H1 (cell line): ENCODE results near the gene OGFOD1. TPM values are rescaled to one million over a fixed set of nuclear protein-coding genes. Genes with fewer than 3 reads are reported as not detected.

Source experiments
- CTCF ChIA-PET: fragments of 300-600 bp; sonication (Branson Sonifier 250); formaldehyde crosslinking; loops from one replicate; lab custom pipeline; 2021; ENCODE audit not compliant: partially characterized antibody; lab: Charles Lee
- POLR2A ChIA-PET: fragments of 300-600 bp; sonication (Branson Sonifier 250); formaldehyde crosslinking; loops from one replicate; lab custom pipeline; 2021; ENCODE audit warnings: inconsistent platforms; ENCODE audit not compliant: partially characterized antibody; lab: Charles Lee
- DNase-seq, 2 experiments: peaks; one replicate each; pipeline versions ENCODE4 v3.0.0 to v3.0.0-alpha.2; 2010 to 2022; ENCODE audit warnings: low spot score in 2 of 2, low read depth in 1 of 2, mixed read lengths in 1 of 2
- FAIRE-seq: peaks from 2 replicates; lab custom pipeline; 2011; peaks lifted over from hg19 to GRCh38; lab: Jason Lieb, UNC
- H2AFZ ChIP-seq: 2 replicates; pipeline ENCODE4 v1.8.1; 2012; ENCODE audit warnings: low read length, inconsistent platforms
- H2AK5ac ChIP-seq: 2 replicates; pipeline ENCODE4 v1.6.1; 2013; ENCODE audit warnings: low read depth, low read length
- H2BK120ac ChIP-seq: replicated peaks from 2 replicates; pipeline ENCODE3; 2013; ENCODE audit warnings: low read depth, low read length, inconsistent platforms
- H2BK12ac ChIP-seq: 2 replicates; pipeline ENCODE4 v1.6.1; 2013; ENCODE audit warnings: low read depth, low read length
- H2BK15ac ChIP-seq: 2 replicates; pipeline ENCODE4 v1.6.1; 2013; ENCODE audit warnings: low read length
- H2BK20ac ChIP-seq: 2 replicates; pipeline ENCODE4 v1.6.1; 2013; ENCODE audit warnings: low read length
- H2BK5ac ChIP-seq: 2 replicates; pipeline ENCODE4 v1.6.1; 2013; ENCODE audit warnings: low read depth, low read length
- H3K14ac ChIP-seq: 2 replicates; pipeline ENCODE4 v1.6.1; 2013; ENCODE audit warnings: inconsistent platforms; ENCODE audit not compliant: insufficient read length
- H3K18ac ChIP-seq: 2 replicates; pipeline ENCODE4 v1.6.1; 2013; ENCODE audit warnings: low read length; ENCODE audit errors: extremely low read depth
- H3K23ac ChIP-seq: 2 replicates; pipeline ENCODE4 v1.6.1; 2013; ENCODE audit warnings: inconsistent platforms; ENCODE audit not compliant: insufficient read length
- H3K23me2 ChIP-seq: 2 replicates; pipeline ENCODE4 v1.6.1; 2013; ENCODE audit warnings: low read depth, low read length
- H3K27ac ChIP-seq: 2 replicates; pipeline ENCODE4 v1.6.1; 2011; ENCODE audit warnings: low read depth, low read length, inconsistent platforms
- H3K27me3 ChIP-seq, 4 experiments: replicated peaks in 1 of 4; 1 replicate in 1 of 4; 2 replicates in 3 of 4; pipeline versions ENCODE4 v1.6.1 to v1.8.1; 2011 to 2013; ENCODE audit warnings: low read length in 3 of 4, mild to moderate bottlenecking in 3 of 4, inconsistent platforms in 2 of 4, mixed read lengths in 2 of 4, moderate library complexity in 1 of 4; ENCODE audit not compliant: control insufficient read depth in 3 of 4, insufficient read depth in 3 of 4; ENCODE audit errors: extremely low read depth in 1 of 4
- H3K36me3 ChIP-seq, 4 experiments: 2 replicates each; pipeline versions ENCODE4 v1.6.1 to v1.8.1; 2011 to 2013; ENCODE audit warnings: mild to moderate bottlenecking in 4 of 4, low read length in 3 of 4, moderate library complexity in 2 of 4, control low read depth in 1 of 4, inconsistent platforms in 1 of 4; ENCODE audit not compliant: insufficient read depth in 4 of 4, control insufficient read depth in 2 of 4
- H3K4ac ChIP-seq: replicated peaks from 2 replicates; pipeline ENCODE3; 2013; ENCODE audit warnings: low read length, low read depth, mixed read lengths, inconsistent platforms; ENCODE audit not compliant: insufficient read length
- H3K4me1 ChIP-seq, 4 experiments: replicated peaks in 1 of 4; 1 replicate in 1 of 4; 2 replicates in 3 of 4; pipeline versions ENCODE4 v1.6.1 to v1.8.1; 2011 to 2013; ENCODE audit warnings: low read length in 3 of 4, inconsistent platforms in 2 of 4, mixed read lengths in 1 of 4; ENCODE audit not compliant: insufficient read depth in 4 of 4, control insufficient read depth in 3 of 4
- H3K4me2 ChIP-seq, 2 experiments: 2 replicates each; pipeline versions ENCODE4 v1.6.1 to v1.8.1; 2011 to 2013; ENCODE audit warnings: low read depth in 2 of 2, low read length in 2 of 2, control low read depth in 1 of 2, inconsistent platforms in 1 of 2, mild to moderate bottlenecking in 1 of 2; ENCODE audit not compliant: insufficient read depth in 1 of 2
- H3K4me3 ChIP-seq, 4 experiments: fragments of 200-600, 300-600 bp in 1 of 4; sonication (generic), shearing (Covaris generic), sonication (Bioruptor Twin) in 1 of 4; 2 replicates each; pipeline versions ENCODE4 v1.5.1 to v1.8.1; 2011 to 2016; ENCODE audit warnings: low read length in 4 of 4, low read depth in 3 of 4, control low read depth in 2 of 4, inconsistent platforms in 2 of 4, mild to moderate bottlenecking in 2 of 4, mixed read lengths in 1 of 4, moderate library complexity in 1 of 4; ENCODE audit not compliant: insufficient read depth in 2 of 4; ENCODE audit errors: extremely low read depth in 1 of 4
- H3K56ac ChIP-seq: replicated peaks from 2 replicates; pipeline ENCODE3; 2013; ENCODE audit warnings: low read depth, mild to moderate bottlenecking, mixed read lengths, low read length, inconsistent platforms; ENCODE audit not compliant: insufficient read length
- H3K79me1 ChIP-seq: 2 replicates; pipeline ENCODE4 v1.6.1; 2013; ENCODE audit warnings: low read depth, low read length, control low read depth
- H3K79me2 ChIP-seq, 2 experiments: 2 replicates each; pipeline versions ENCODE4 v1.6.1 to v1.8.1; 2012 to 2013; ENCODE audit warnings: low read length in 2 of 2, mild to moderate bottlenecking in 2 of 2, inconsistent platforms in 1 of 2; ENCODE audit not compliant: insufficient read depth in 2 of 2, control insufficient read depth in 1 of 2
- H3K9ac ChIP-seq, 4 experiments: replicated peaks in 1 of 4; 1 replicate in 1 of 4; 2 replicates in 3 of 4; pipeline versions ENCODE4 v1.6.1 to v1.8.1; 2011 to 2013; ENCODE audit warnings: low read depth in 3 of 4, low read length in 3 of 4, control low read depth in 2 of 4, mild to moderate bottlenecking in 2 of 4, moderate library complexity in 2 of 4, inconsistent platforms in 1 of 4; ENCODE audit errors: extremely low read depth in 1 of 4
- H3K9me3 ChIP-seq, 2 experiments: 2 replicates each; pipeline versions ENCODE4 v1.6.1 to v1.8.1; 2012 to 2013; ENCODE audit warnings: mild to moderate bottlenecking in 2 of 2, moderate library complexity in 2 of 2, control low read depth in 1 of 2, inconsistent platforms in 1 of 2, low read depth in 1 of 2, low read length in 1 of 2, mixed read lengths in 1 of 2; ENCODE audit not compliant: insufficient read depth in 2 of 2
- H4K20me1 ChIP-seq, 2 experiments: replicated peaks in 1 of 2; 2 replicates each; pipeline versions ENCODE3 to v1.8.1; 2011 to 2013; ENCODE audit warnings: inconsistent platforms in 2 of 2, low read length in 2 of 2, mild to moderate bottlenecking in 1 of 2; ENCODE audit not compliant: insufficient read depth in 2 of 2, control insufficient read depth in 1 of 2
- H4K5ac ChIP-seq: 2 replicates; pipeline ENCODE4 v1.6.1; 2013; ENCODE audit warnings: low read length, low read depth, mixed read lengths, inconsistent platforms; ENCODE audit not compliant: insufficient read length
- H4K8ac ChIP-seq: 2 replicates; pipeline ENCODE4 v1.8.0; 2013; ENCODE audit warnings: mild to moderate bottlenecking, moderate library complexity, low read length, inconsistent platforms; ENCODE audit not compliant: insufficient read depth; ENCODE audit errors: extremely low read depth
- H4K91ac ChIP-seq: replicated peaks from 2 replicates; pipeline ENCODE3; 2013; ENCODE audit warnings: low read length, mixed read lengths, inconsistent platforms; ENCODE audit not compliant: insufficient read length
- CBX5 ChIP-seq: fragments of 300-800, 300-1000 bp; sonication (generic); IDR thresholded peaks from 2 replicates; pipeline ENCODE4 v1.7.1; 2016; ENCODE audit warnings: antibody characterized with exemption, low read length, low read depth
- CTBP2 ChIP-seq: IDR thresholded peaks from 2 replicates; pipeline ENCODE4 v1.7.0; 2011; ENCODE audit warnings: borderline replicate concordance, mild to moderate bottlenecking, moderate library complexity, mixed read lengths, low read length; ENCODE audit not compliant: insufficient read depth, insufficient read length
- JUN ChIP-seq: IDR thresholded peaks from 2 replicates; pipeline ENCODE4 v1.6.1; 2011; ENCODE audit warnings: low read depth, mild to moderate bottlenecking, improper control_type of control experiment, low read length
- JUND ChIP-seq: IDR thresholded peaks from 2 replicates; pipeline ENCODE4 v1.6.1; 2011; ENCODE audit warnings: mild to moderate bottlenecking, improper control_type of control experiment, low read length
- MAFK ChIP-seq: IDR thresholded peaks from 2 replicates; pipeline ENCODE4 v1.6.1; 2012; ENCODE audit warnings: low read depth, mild to moderate bottlenecking, improper control_type of control experiment, low read length
- NRF1 ChIP-seq: IDR thresholded peaks from 2 replicates; pipeline ENCODE4 v1.6.1; 2011; ENCODE audit warnings: mild to moderate bottlenecking, low read depth, low read length, improper control_type of control experiment
- POLR2A ChIP-seq, 2 experiments: IDR thresholded peaks; 1 replicate in 1 of 2; 2 replicates in 1 of 2; pipeline ENCODE4 v1.6.1; 2011; ENCODE audit warnings: low read depth in 2 of 2, low read length in 2 of 2, mild to moderate bottlenecking in 2 of 2; ENCODE audit errors: control extremely low read depth in 1 of 2
- RXRA ChIP-seq: IDR thresholded peaks from 2 replicates; pipeline ENCODE4 v1.6.1; 2011; ENCODE audit warnings: low read depth, mild to moderate bottlenecking, low read length, moderate library complexity; ENCODE audit not compliant: insufficient read depth
- SIRT6 ChIP-seq: IDR thresholded peaks from one replicate; pipeline ENCODE4 v1.7.1; 2012; ENCODE audit warnings: low read length, inconsistent platforms
- SP4 ChIP-seq: IDR thresholded peaks from 2 replicates; pipeline ENCODE4 v1.6.1; 2012; ENCODE audit warnings: low read length, inconsistent platforms
- TAF1 ChIP-seq: IDR thresholded peaks from 2 replicates; pipeline ENCODE4 v1.6.1; 2011; ENCODE audit warnings: mild to moderate bottlenecking, low read depth, low read length
- WGBS, 2 experiments: shearing (Covaris generic) in 1 of 2; methylation state at CpG; one replicate each; pipeline versions ENCODE4 v1.1.6 to v1.1.7; 2013 to 2015; ENCODE audit warnings: low lambda C conversion rate in 2 of 2, mixed read lengths in 2 of 2, inconsistent platforms in 1 of 2, low coverage in 1 of 2, missing lambda C conversion rate in 1 of 2; ENCODE audit not compliant: insufficient replicate concordance in 2 of 2, insufficient coverage in 1 of 2, insufficient read length in 1 of 2; ENCODE audit errors: extremely low coverage in 1 of 2, missing lambda C conversion rate in 1 of 2; 5-methylcytosine and 5-hydroxymethylcytosine counted together
- polyA plus RNA-seq, 7 experiments: library from polyadenylated mRNA; depleted of rRNA in 3 of 7; stranded (reverse) in 5 of 7; unstranded in 2 of 7; fragments of >200 nt in 5 of 7; fragments of 200-250 nt in 2 of 7; gene quantifications; 1 replicate in 5 of 7; 2 replicates in 1 of 7; 4 replicates in 1 of 7; pipeline versions ENCODE4 v1.2.1 to v1.2.3, GENCODE V29; 2011 to 2013; ENCODE audit warnings: missing spikeins in 2 of 7, mixed read lengths in 2 of 7
- total RNA-seq: library from RNA; stranded (reverse); fragmentation: NEBNext Ultra II Directional; extraction: Animal tissue kit (Norgen Biotek cat#: 25700); gene quantifications from 2 replicates; pipeline ENCODE4 v1.2.1, GENCODE V29; 2021

OGFOD1 gene
- total and polyA plus RNA-seq, 2 of the 8 experiments (the other 6 are each of a cell fraction or from before 2014, with no cell fraction given): 24.6 to 61.4 TPM

DNA sequence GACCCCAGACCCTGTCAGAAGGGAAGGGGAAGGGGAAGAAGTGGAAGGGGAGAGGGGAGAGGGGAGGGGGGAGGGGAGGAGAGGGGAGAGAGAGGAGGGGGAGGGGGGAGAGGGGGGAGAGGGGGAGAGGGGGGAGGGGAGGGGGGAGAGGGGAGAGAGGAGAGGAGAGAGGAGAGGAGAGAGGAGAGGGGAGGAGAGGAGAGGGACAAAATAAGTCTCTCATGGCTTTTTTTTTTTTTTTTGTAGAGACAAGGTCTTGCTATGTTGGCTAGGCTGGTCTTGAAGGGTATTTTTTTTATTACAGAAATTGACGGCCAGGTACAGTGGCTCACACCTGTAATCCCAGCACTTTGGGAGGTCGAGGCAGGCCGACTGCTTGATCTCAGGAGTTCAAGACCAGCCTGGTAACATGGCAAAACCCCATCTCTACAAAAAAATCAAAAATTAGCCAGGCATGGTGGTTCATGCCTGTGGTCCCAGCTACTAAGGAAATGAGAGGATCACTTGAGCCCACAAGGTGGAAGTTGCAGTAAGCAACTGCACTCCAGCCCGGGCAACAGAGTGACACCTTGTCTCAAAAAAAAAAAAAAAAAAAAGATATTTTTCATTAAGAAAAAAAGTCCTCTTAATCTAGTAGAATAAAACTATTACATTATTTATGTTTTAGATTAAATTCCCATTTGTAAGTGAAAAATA, 45.2 kb upstream of the OGFOD1 start:
- H3K79me2 ChIP-seq: no peaks in the 10 kb centered on the region
- no peak overlapping the region for H3K4me2 ChIP-seq
- H4K20me1 ChIP-seq: no peaks in the 10 kb centered on the region
- 75% methylated on average over 4 of the region's 4 CpGs; no CpG with 5 or more reads in 1 of the 2 experiments for WGBS, 2 experiments
- H2BK5ac ChIP-seq: no peak overlapping the region
- H3K27me3 ChIP-seq: no peaks in the 10 kb centered on the region
- H3K36me3 ChIP-seq: peaks cover 0 to 15% (median 9%) of the 10 kb centered on the region in 4 experiments; a peak in 4 of 8 replicates
- no peak overlapping the region for H3K4ac ChIP-seq
- H2BK12ac ChIP-seq: no peak overlapping the region
- no peak overlapping the region for H2BK120ac ChIP-seq
- H3K27ac ChIP-seq: no peak overlapping the region
- no peak overlapping the region for H4K91ac ChIP-seq
- DNase-seq (no peak), FAIRE-seq (no peak)
- no peak overlapping the region for H3K56ac ChIP-seq
- no peaks in the 10 kb centered on the region for H3K9me3 ChIP-seq
- H3K23ac ChIP-seq: no peak overlapping the region
- H2AK5ac ChIP-seq: no peak overlapping the region
- no peak overlapping the region for H3K14ac ChIP-seq
- no peaks in the 10 kb centered on the region for H3K23me2 ChIP-seq
- H3K18ac ChIP-seq: no peak overlapping the region
- H2BK15ac ChIP-seq: no peak overlapping the region
- ChIA-PET POLR2A (no interaction called here), CTCF (no interaction called here)
- H3K4me3 ChIP-seq: no peak overlapping the region
- TF ChIP-seq NRF1 (no peak), CTBP2 (no peak), CBX5 (no peak), TAF1 (no peak), POLR2A (IDR thresholded peaks at IDR 0.05; ENCODE audit: control extremely low read depth in 1 of 2, low read depth in 2 of 2, low read length in 2 of 2) (no peak), RXRA (no peak), JUND (no peak), MAFK (no peak), SIRT6 (no peak), SP4 (no peak), JUN (no peak)
- TF ChIP-seq, all 59 proteins: peak for 0
- no peaks in the 10 kb centered on the region for H3K4me1 ChIP-seq
- H4K8ac ChIP-seq: no peak overlapping the region
- no peaks in the 10 kb centered on the region for H3K79me1 ChIP-seq
- no peak overlapping the region for H4K5ac ChIP-seq
- no peak overlapping the region for H2BK20ac ChIP-seq
- H3K9ac ChIP-seq: no peak overlapping the region
- no peak overlapping the region for H2AFZ ChIP-seq
